HL-60 (cell line): ENCODE measurements around the gene HOXD3.

Experiments
- DNase-seq, 2 experiments: peaks; one replicate each; pipeline ENCODE4 v3.0.0-alpha.2; 2010 to 2020; ENCODE audit warnings: low read depth in 1 of 2, low spot score in 1 of 2
- H3K27ac ChIP-seq: fragments of 250-450 bp; sonication (Bioruptor Pico); replicated peaks from 2 replicates; pipeline ENCODE4 v1.5.1; 2020; ENCODE audit warnings: mild to moderate bottlenecking, moderate library complexity
- H3K27me3 ChIP-seq: fragments of 250-450 bp; sonication (Bioruptor Pico); 2 replicates; pipeline ENCODE4 v1.5.1; 2021; ENCODE audit warnings: mild to moderate bottlenecking, moderate library complexity; ENCODE audit not compliant: insufficient read depth, poor library complexity, severe bottlenecking
- H3K4me3 ChIP-seq: replicated peaks from 2 replicates; pipeline ENCODE4 v1.5.1; 2011; ENCODE audit warnings: mild to moderate bottlenecking, control low read depth, low read length; ENCODE audit not compliant: insufficient read depth
- GABPA ChIP-seq: IDR thresholded peaks from 2 replicates; pipeline ENCODE4 v1.6.1; 2012; ENCODE audit warnings: low read depth
- POLR2AphosphoS5 ChIP-seq: IDR thresholded peaks from 2 replicates; pipeline ENCODE4 v1.6.1; 2012; ENCODE audit warnings: low read depth
- SPI1 ChIP-seq: IDR thresholded peaks from 2 replicates; pipeline ENCODE4 v1.6.1; 2012; ENCODE audit warnings: low read depth, mild to moderate bottlenecking, borderline replicate concordance
- TF ChIP-seq, protein P1 (sequence below): IDR thresholded peaks from 2 replicates; pipeline ENCODE4 v1.6.1; 2012; ENCODE audit warnings: low read depth; ENCODE audit not compliant: insufficient replicate concordance
- TF ChIP-seq, protein P2 (sequence below): IDR thresholded peaks from one replicate; pipeline ENCODE4 v1.5.1; 2011; ENCODE audit warnings: low read length, control low read depth, inconsistent platforms; ENCODE audit not compliant: insufficient read depth

HOXD3 gene

DNA sequence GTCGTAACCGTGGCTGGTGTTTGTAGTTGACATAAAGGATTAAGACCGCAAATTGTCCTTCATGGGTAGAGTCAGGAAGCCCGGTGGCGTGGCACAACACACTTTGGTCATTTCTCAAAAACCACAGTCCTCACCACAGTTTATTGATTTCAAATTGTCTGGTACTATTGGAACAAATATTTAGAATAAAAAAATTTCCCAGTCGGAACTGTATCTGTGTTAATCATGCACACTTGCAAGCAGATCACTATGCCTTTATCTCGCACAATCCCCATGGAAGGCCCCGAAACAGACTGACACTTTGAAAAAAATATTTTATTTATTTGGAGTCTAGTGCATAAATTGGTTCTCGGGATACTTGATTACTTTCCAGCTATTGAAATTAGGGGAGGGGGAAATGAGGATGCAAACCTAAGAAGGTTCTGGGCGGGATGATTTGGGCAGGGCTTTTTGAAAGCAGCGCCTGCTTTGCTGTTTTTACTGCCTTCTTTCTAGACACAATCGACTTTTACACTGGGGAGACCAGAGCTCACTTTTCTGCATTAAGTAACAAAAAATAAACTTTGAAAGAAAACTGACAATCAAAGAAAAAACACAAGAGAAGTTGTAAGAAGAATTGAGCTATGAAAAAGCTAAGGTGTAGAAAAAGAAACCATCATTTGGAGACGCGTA is 15.9 kb downstream of the HOXD3 start:
- H3K27ac ChIP-seq: no peak overlapping the region
- TF ChIP-seq POLR2AphosphoS5 (no peak), GABPA (no peak), SPI1 (no peak)
- TF ChIP-seq, protein P1, sequence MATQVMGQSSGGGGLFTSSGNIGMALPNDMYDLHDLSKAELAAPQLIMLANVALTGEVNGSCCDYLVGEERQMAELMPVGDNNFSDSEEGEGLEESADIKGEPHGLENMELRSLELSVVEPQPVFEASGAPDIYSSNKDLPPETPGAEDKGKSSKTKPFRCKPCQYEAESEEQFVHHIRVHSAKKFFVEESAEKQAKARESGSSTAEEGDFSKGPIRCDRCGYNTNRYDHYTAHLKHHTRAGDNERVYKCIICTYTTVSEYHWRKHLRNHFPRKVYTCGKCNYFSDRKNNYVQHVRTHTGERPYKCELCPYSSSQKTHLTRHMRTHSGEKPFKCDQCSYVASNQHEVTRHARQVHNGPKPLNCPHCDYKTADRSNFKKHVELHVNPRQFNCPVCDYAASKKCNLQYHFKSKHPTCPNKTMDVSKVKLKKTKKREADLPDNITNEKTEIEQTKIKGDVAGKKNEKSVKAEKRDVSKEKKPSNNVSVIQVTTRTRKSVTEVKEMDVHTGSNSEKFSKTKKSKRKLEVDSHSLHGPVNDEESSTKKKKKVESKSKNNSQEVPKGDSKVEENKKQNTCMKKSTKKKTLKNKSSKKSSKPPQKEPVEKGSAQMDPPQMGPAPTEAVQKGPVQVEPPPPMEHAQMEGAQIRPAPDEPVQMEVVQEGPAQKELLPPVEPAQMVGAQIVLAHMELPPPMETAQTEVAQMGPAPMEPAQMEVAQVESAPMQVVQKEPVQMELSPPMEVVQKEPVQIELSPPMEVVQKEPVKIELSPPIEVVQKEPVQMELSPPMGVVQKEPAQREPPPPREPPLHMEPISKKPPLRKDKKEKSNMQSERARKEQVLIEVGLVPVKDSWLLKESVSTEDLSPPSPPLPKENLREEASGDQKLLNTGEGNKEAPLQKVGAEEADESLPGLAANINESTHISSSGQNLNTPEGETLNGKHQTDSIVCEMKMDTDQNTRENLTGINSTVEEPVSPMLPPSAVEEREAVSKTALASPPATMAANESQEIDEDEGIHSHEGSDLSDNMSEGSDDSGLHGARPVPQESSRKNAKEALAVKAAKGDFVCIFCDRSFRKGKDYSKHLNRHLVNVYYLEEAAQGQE: no peak
- TF ChIP-seq, protein P2, sequence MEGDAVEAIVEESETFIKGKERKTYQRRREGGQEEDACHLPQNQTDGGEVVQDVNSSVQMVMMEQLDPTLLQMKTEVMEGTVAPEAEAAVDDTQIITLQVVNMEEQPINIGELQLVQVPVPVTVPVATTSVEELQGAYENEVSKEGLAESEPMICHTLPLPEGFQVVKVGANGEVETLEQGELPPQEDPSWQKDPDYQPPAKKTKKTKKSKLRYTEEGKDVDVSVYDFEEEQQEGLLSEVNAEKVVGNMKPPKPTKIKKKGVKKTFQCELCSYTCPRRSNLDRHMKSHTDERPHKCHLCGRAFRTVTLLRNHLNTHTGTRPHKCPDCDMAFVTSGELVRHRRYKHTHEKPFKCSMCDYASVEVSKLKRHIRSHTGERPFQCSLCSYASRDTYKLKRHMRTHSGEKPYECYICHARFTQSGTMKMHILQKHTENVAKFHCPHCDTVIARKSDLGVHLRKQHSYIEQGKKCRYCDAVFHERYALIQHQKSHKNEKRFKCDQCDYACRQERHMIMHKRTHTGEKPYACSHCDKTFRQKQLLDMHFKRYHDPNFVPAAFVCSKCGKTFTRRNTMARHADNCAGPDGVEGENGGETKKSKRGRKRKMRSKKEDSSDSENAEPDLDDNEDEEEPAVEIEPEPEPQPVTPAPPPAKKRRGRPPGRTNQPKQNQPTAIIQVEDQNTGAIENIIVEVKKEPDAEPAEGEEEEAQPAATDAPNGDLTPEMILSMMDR: no peak
- H3K27me3 ChIP-seq: peaks cover 78% of the 10 kb centered on the region
- no peak for DNase-seq
- H3K4me3 ChIP-seq: no peak overlapping the region

DNA sequence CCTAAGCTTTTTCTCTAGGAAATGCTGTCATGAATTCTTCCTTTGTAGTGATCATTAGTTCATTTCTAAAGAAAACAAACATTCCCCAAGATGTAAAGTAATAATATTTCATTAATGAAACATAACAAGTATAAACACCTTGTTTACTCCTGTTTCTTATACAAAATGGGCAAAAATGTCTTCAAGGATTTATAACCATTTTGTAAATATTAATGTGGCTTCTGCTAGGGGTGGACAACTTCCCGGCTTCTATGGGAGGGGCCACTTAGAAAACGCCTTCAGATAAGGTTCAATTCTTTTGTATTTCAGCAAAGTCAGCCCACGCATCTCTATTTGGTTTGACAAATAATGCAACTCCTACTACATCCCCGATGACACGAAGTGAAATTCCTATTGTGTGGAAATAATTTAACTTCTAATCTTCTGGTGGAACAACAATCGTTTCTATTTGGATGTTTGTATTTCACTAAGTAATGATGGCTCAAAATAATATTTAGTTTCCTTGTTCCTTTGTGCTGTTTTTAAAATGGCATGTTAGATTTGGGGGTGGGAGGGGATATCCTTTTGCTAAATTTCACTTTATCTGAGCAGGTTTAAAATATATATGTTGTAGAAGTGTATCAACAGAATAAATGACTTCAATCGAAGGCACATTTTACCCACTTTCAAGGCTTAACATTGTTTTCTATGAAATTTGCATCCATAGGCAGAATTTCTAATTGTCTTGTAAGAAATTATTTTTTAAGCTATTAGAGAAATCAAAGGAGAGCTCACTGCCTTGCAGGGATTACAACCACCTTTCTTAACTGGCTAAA is 16.7 kb downstream of the HOXD3 start:
- Histone ChIP-seq H3K27ac (no peak overlapping the region), H3K27me3 (peaks cover 80% of the 10 kb centered on the region), H3K4me3 (no peak overlapping the region)
- TF ChIP-seq POLR2AphosphoS5 (no peak), GABPA (no peak), SPI1 (no peak)
- TF ChIP-seq, protein P2: no peak
- TF ChIP-seq, protein P1: no peak
- DNase-seq: no peak

DNA sequence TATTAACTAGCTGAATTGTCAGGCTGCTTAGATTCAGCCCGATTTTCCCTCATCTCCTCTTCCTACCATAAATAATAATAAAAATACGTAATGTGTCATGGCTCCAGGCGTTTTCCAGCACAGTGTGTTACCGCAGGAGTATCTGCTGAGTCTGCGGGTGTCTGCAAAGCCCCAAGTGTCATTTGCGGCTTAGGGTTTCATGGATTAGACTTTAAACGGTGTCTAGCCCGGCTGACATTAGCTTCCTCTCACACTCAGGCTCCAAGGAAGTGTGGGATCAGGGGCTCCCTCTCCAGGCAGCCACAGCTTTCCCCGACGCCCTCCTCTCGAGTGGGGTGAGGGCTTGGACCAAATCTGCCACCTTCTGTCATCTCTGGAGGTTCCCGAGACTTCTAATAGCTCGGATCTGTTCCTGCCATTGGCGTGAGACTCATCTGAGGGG is 17.3 kb downstream of the HOXD3 start:
- no peak overlapping the region for H3K4me3 ChIP-seq
- H3K27ac ChIP-seq: no peak overlapping the region
- peaks cover 86% of the 10 kb centered on the region for H3K27me3 ChIP-seq
- no peak for DNase-seq
- TF ChIP-seq, protein P2: no peak
- TF ChIP-seq POLR2AphosphoS5: no peak
- no peak for TF ChIP-seq GABPA
- no peak for TF ChIP-seq SPI1
- TF ChIP-seq, protein P1: no peak
